Gastrocnemius medialis (tissue), 4 donors: ENCODE data around the gene PTPRN2. TPM values are rescaled to one million over a fixed set of nuclear protein-coding genes. Genes with fewer than 3 reads are reported as not detected.

Experiments used
- ATAC-seq, 2 donors: fragments of 150-250 bp; one replicate each; pipeline ENCODE4 v1.9.1; 2016
- DNase-seq, 2 donors: peaks; one replicate each; pipeline ENCODE4 v3.0.0-alpha.2; 2019
- H3K27ac ChIP-seq, 4 donors: fragments of 200-600 bp; sonication (generic); 1 replicate in 1 of 4; 2 replicates in 3 of 4; pipeline ENCODE4 v1.5.1; 2016 to 2018; ENCODE audit warnings: mild to moderate bottlenecking in 2 of 4, moderate library complexity in 1 of 4
- H3K27me3 ChIP-seq, 3 donors: fragments of 200-600 bp; sonication (generic) in 2 of 3; 1 replicate in 1 of 3; 2 replicates in 2 of 3; pipeline versions ENCODE4 v1.5.1 to v1.6.0; 2016 to 2019; ENCODE audit warnings: mild to moderate bottlenecking in 1 of 3, moderate library complexity in 1 of 3
- H3K36me3 ChIP-seq, 2 donors: fragments of 200-600 bp; sonication (generic) in 1 of 2; one replicate each; pipeline ENCODE4 v1.5.1; 2017 to 2018
- H3K4me1 ChIP-seq, 2 donors: fragments of 200-600 bp; sonication (generic) in 1 of 2; one replicate each; pipeline ENCODE4 v1.5.1; 2016 to 2017; ENCODE audit warnings: mild to moderate bottlenecking in 2 of 2
- H3K4me3 ChIP-seq, 4 donors: fragments of 200-600 bp; sonication (generic) in 3 of 4; 1 replicate in 1 of 4; 2 replicates in 3 of 4; pipeline ENCODE4 v1.5.1; 2016 to 2019; ENCODE audit warnings: mild to moderate bottlenecking in 2 of 4
- H3K9me3 ChIP-seq, 3 donors: fragments of 200-600 bp; sonication (generic) in 2 of 3; 1 replicate in 1 of 3; 2 replicates in 2 of 3; pipeline ENCODE4 v1.5.1; 2016 to 2019
- POLR2A ChIP-seq, 2 donors: fragments of 450-650 bp; IDR thresholded peaks; one replicate each; pipeline ENCODE4 v1.6.1; 2017; ENCODE audit warnings: antibody characterized with exemption in 2 of 2, mild to moderate bottlenecking in 2 of 2, moderate library complexity in 2 of 2
- in situ Hi-C, 4 donors: fragments of 200-750 bp; cut with MboI; loops; one replicate each; pipeline versions ENCODE4 v1.15.0 to v1.8.0; 2017; ENCODE audit warnings: low sequenced_read_pairs in 4 of 4
- intact Hi-C: fragments of 100-400 bp; cut with DNase I; formaldehyde crosslinking; loops from one replicate; pipeline ENCODE4 v1.15.1; 2023; ENCODE audit warnings: low total_unique reads
- total RNA-seq, 4 donors: library from RNA; depleted of rRNA; stranded (reverse); fragments of >200 nt; gene quantifications; one replicate each; pipeline versions ENCODE4 v1.1.0 to v1.2.3, GENCODE V29; 2016
- TF ChIP-seq, protein P1 (sequence below), 5 experiments: fragments of 450-650 bp in 3 of 5; fragments of 200-600 bp in 2 of 5; sonication (generic) in 2 of 5; IDR thresholded peaks in 4 of 5; conservative IDR thresholded peaks in 1 of 5; 1 replicate in 4 of 5; 2 replicates in 1 of 5; pipeline ENCODE4 v1.5.1; 2016 to 2019; ENCODE audit warnings: antibody characterized with exemption in 5 of 5, mild to moderate bottlenecking in 3 of 5, moderate library complexity in 3 of 5

Gene PTPRN2
- total RNA-seq, 4 donors from 2014 or later: 0.66 to 0.85 (median 0.81) TPM

DNA sequence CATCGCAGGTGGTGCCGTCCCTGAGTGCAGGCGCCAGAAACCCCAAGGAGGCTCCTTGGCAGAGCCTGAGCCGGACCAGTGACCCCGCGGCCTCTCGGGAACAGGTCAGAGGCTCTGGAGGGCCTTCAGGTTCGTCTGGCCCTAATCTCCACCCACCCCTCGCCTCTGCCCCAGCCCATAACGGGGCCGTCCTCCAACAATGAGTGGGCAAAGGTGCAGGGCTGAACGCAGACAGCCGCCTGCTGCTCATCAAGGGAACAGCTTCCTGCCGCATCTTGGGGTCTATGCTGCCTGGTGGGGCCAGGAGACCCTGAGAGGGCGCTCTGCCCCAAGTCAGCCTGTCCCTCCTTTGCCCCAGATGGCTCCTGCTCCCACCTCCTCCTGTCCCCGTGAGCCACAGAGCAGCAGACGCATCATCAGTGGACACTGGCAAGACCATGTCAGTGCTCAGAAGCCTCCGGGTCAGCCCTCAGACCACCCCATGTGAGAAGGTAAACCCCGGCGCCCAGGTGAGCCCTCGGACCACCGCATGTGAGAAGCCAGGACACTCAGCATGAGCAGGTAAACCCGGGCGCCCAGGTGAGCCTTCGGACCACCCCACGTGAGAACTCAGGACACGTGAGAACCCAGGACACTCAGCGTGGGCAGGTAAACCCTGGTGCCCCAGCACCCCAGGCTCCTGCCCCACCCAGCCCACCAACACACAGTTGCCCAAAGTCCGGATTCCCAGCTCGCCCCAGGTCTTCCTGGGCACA lies 142.0 kb downstream of the PTPRN2 start:
- Histone ChIP-seq H3K27ac (no peak overlapping the region), H3K4me1 (no peaks in the 10 kb centered on the region), H3K27me3 (no peaks in the 10 kb centered on the region), H3K9me3 (no peaks in the 10 kb centered on the region), H3K36me3 (no peaks in the 10 kb centered on the region), H3K4me3 (no peak overlapping the region)
- ATAC-seq (no peak), DNase-seq (no peak)
- in situ Hi-C loops (no loop called here), intact Hi-C loops (no loop called here)
- TF ChIP-seq, protein P1, sequence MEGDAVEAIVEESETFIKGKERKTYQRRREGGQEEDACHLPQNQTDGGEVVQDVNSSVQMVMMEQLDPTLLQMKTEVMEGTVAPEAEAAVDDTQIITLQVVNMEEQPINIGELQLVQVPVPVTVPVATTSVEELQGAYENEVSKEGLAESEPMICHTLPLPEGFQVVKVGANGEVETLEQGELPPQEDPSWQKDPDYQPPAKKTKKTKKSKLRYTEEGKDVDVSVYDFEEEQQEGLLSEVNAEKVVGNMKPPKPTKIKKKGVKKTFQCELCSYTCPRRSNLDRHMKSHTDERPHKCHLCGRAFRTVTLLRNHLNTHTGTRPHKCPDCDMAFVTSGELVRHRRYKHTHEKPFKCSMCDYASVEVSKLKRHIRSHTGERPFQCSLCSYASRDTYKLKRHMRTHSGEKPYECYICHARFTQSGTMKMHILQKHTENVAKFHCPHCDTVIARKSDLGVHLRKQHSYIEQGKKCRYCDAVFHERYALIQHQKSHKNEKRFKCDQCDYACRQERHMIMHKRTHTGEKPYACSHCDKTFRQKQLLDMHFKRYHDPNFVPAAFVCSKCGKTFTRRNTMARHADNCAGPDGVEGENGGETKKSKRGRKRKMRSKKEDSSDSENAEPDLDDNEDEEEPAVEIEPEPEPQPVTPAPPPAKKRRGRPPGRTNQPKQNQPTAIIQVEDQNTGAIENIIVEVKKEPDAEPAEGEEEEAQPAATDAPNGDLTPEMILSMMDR (IDR thresholded peaks at IDR 0.05 in 4 of 5, conservative IDR thresholded peaks at IDR 0.05 in 1 of 5): no peak
- TF ChIP-seq POLR2A (IDR thresholded peaks at IDR 0.05): no peak

DNA sequence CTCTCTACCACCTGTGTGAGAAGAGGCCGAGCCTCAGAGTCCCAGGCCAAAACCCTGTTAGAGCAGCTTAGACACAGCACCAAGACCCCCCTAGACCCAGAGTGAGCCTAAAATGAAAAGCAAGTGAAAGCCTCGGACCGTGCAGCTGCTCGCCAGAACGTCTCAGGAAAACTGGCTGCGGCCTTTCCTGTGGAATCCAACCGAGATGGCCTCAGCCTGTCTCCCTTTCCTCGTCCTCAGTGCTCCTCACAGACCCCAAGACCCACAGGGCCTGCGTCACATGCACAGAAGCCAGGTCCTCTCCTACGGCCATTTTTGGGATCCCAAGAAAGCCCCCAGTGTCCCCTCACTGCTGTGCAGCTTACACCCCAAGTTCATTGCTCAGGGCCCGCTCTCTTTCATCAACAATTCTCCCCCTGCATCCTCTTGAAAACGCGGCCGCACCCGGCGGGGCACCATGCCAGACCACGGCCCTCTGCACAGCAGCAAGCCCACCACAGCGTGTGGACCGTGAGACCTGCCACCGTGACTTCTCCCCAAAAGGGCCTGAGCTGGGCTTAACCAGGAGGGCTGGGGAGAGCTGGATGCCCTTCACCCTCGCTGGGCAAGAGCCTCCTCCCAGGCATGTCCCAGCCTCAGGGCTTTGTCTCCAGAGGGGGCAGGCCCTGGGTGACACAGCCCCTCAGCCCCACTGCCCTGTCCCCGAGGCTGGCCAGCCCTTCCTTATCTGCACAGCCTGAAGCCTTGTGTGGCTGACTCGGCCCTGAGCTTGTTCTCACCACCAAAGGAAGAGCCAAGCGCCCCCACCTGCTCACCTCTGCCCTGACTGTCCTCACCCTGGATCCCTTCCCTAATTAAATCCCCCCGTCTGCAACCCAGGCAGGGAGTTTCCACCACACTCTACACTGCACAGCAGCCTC lies 142.9 kb downstream of the PTPRN2 start:
- ATAC-seq (no peak), DNase-seq (no peak)
- no peak overlapping the region for H3K4me3 ChIP-seq
- no peak for TF ChIP-seq POLR2A (IDR thresholded peaks at IDR 0.05)
- TF ChIP-seq, protein P1 (IDR thresholded peaks at IDR 0.05 in 4 of 5, conservative IDR thresholded peaks at IDR 0.05 in 1 of 5): no peak
- H3K27ac ChIP-seq: no peak overlapping the region
- H3K9me3 ChIP-seq: no peaks in the 10 kb centered on the region
- H3K4me1 ChIP-seq: no peaks in the 10 kb centered on the region
- intact Hi-C loops: no loop called here
- in situ Hi-C loops: no loop called here
- H3K36me3 ChIP-seq: no peaks in the 10 kb centered on the region
- H3K27me3 ChIP-seq: no peaks in the 10 kb centered on the region

DNA sequence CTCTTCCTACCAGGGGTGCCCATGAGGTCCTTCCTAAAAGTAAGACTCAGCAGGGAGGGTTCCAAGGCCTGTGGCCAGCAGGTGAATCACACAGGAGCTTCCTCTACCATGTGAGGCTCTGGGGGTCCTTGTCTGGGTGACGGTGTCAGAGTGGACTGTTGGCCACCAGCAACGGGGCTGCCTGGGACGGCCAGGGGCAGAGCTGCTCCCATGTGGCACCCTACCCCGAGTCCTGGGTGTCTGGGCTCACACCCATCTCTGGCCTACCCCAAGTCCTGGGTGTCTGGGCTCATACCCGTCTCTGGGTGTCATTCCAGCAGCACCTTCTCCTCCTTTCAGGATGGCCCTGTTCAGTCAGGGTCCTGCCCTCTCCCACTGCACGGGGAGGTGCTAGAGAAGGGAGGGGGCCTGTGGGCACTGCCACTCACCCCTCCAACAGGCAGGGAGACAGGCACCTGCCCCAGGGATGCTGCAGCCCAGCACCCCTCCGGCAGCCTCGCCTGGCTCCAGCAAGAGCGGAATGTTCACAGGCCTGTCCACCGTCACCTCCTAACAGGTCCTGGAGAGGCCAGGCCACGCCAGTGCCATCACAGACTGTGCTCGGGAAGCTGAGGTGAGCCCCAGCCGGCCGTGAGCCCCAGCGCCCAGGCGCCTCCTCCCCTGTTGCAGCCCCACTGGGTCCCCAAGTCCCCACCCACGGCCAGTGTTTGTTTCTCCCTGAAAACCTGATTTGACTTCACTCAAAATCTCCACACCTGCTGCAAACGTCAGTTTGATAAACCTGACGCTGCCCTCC lies 143.7 kb downstream of the PTPRN2 start:
- in situ Hi-C loops: no loop called here
- H3K4me1 ChIP-seq: no peaks in the 10 kb centered on the region
- H3K27me3 ChIP-seq: no peaks in the 10 kb centered on the region
- no peak for ATAC-seq
- H3K4me3 ChIP-seq: no peak overlapping the region
- no peak for TF ChIP-seq POLR2A (IDR thresholded peaks at IDR 0.05)
- TF ChIP-seq, protein P1 (IDR thresholded peaks at IDR 0.05 in 4 of 5, conservative IDR thresholded peaks at IDR 0.05 in 1 of 5): no peak
- H3K9me3 ChIP-seq: no peaks in the 10 kb centered on the region
- intact Hi-C loops: no loop called here
- H3K27ac ChIP-seq: no peak overlapping the region
- no peak for DNase-seq
- no peaks in the 10 kb centered on the region for H3K36me3 ChIP-seq

DNA sequence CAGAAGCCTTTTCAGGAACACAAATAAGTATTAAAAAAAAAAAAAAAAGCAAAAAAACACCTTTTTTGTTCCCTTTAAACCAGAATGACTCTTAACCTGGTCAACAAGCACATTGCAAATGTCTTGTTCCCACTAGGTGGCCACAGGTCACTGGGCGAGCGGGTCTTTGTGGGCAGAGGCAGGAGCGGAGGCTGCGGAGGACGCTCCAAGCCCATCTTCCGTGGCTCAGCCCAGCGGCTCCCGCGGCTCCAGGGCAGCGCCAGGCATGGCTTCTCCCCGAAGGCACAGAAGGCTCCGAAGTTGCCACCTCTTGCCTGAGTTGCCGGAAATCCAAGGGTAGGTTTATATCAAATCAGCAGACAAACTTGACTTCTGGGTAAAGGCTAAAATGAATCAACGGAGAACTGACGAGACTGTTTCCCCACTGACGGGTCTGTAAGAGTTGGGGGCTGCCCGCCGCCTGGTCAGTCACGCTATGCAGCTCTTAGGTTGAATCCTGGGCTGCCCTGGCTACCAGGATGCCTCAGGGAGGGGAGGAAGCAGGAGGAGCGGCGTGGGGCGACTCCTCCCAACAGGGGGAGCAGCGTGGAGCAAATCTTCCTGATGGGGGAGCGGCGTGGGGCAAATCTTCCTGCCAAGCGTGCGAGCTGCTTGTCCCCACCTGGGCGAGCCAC lies 144.5 kb downstream of the PTPRN2 start:
- H3K36me3 ChIP-seq: no peaks in the 10 kb centered on the region
- DNase-seq (no peak), ATAC-seq (no peak)
- no peaks in the 10 kb centered on the region for H3K27me3 ChIP-seq
- in situ Hi-C loops: no loop called here
- no peaks in the 10 kb centered on the region for H3K9me3 ChIP-seq
- no peak overlapping the region for H3K27ac ChIP-seq
- no peaks in the 10 kb centered on the region for H3K4me1 ChIP-seq
- intact Hi-C loops: no loop called here
- TF ChIP-seq POLR2A (IDR thresholded peaks at IDR 0.05): no peak
- TF ChIP-seq, protein P1 (IDR thresholded peaks at IDR 0.05 in 4 of 5, conservative IDR thresholded peaks at IDR 0.05 in 1 of 5): no peak
- H3K4me3 ChIP-seq: no peak overlapping the region
